ENCODE data around the gene CARS1.

CARS1 gene

GRCh38 chr11:2990617-2991451 lies 66.4 kb downstream of the CARS1 start:
- no peak for DNase-seq

GRCh38 chr11:2989551-2989950 lies 67.7 kb downstream of the CARS1 start:
- no peak for DNase-seq

GRCh38 chr11:2989006-2989405 lies 68.2 kb downstream of the CARS1 start:
- DNase-seq, result no peak

GRCh38 chr11:2987881-2988861 lies 69.1 kb downstream of the CARS1 start:
- DNase-seq, result no peak

GRCh38 chr11:2983908-2984307 lies 73.3 kb downstream of the CARS1 start:
- DNase-seq, result no peak

- no peak for DNase-seq
Measured at GRCh38 chr11:2982214-2982613, 75.0 kb downstream of the CARS1 start.

GRCh38 chr11:2981130-2981529 lies 76.1 kb downstream of the CARS1 start:
- no peak for DNase-seq

GRCh38 chr11:2980168-2980840 lies 76.9 kb downstream of the CARS1 start:
- DNase-seq, result no peak

- no peak for DNase-seq
Measured at GRCh38 chr11:2977113-2977512, 80.1 kb downstream of the CARS1 start.

GRCh38 chr11:2976294-2977063 lies 80.7 kb downstream of the CARS1 start:
- no peak for DNase-seq

GRCh38 chr11:2975594-2975993 lies 81.6 kb downstream of the CARS1 start:
- DNase-seq, result no peak

- no peak for DNase-seq
Measured at GRCh38 chr11:2974272-2974671, 83.0 kb downstream of the CARS1 start.

- no peak for DNase-seq
Measured at GRCh38 chr11:2968341-2968900, 88.8 kb downstream of the CARS1 start.

- no peak for DNase-seq
Measured at GRCh38 chr11:2964782-2965181, 92.4 kb downstream of the CARS1 start.

- DNase-seq, result no peak
Measured at GRCh38 chr11:2963761-2964160, 93.5 kb downstream of the CARS1 start.

- no peak for DNase-seq
Measured at GRCh38 chr11:2963112-2963754, 94.0 kb downstream of the CARS1 start.

GRCh38 chr11:2961080-2961479 lies 96.1 kb downstream of the CARS1 start:
- no peak for DNase-seq

GRCh38 chr11:2960139-2960538 lies 97.1 kb downstream of the CARS1 start:
- DNase-seq, result no peak

GRCh38 chr11:2958251-2958650 lies 99.0 kb downstream of the CARS1 start:
- no peak for DNase-seq

GRCh38 chr11:2955906-2956476 lies 101.2 kb downstream of the CARS1 start:
- DNase-seq, result no peak

- DNase-seq, result no peak
Measured at GRCh38 chr11:2954263-2954662, 103.0 kb downstream of the CARS1 start.
